SK-N-SH treated with all-trans-retinoic acid at 6 μM for 48 hours (cell line): ENCODE data around the gene HHAT.

Source experiments
- ARNTL ChIP-seq: fragments of 450-650 bp; formaldehyde crosslinking; IDR thresholded peaks from 2 replicates; pipeline ENCODE4 v1.5.0; 2020; ENCODE audit warnings: low read depth, mild to moderate bottlenecking, moderate library complexity, borderline replicate concordance
- RARB ChIP-seq: fragments of 250-450 bp; sonication (Bioruptor Pico); IDR thresholded peaks from 2 replicates; pipeline ENCODE4 v1.8.0; 2021; ENCODE audit warnings: mild to moderate bottlenecking, moderate library complexity
- SNAI2 ChIP-seq: fragments of 250-450 bp; sonication (Bioruptor Pico); IDR thresholded peaks from 2 replicates; pipeline ENCODE4 v1.5.0; 2020; ENCODE audit warnings: mild to moderate bottlenecking, moderate library complexity
- ZC3H10 ChIP-seq: fragments of 250-450 bp; sonication (Bioruptor Pico); IDR thresholded peaks from 2 replicates; pipeline ENCODE4 v1.5.1; 2021; ENCODE audit warnings: mild to moderate bottlenecking, moderate library complexity
- TF ChIP-seq, protein P1 (sequence below): fragments of 250-450 bp; sonication (Bioruptor Pico); IDR thresholded peaks from 2 replicates; pipeline ENCODE4 v1.5.1; 2020; ENCODE audit warnings: low read depth, mild to moderate bottlenecking, moderate library complexity
- TF ChIP-seq, protein P2 (sequence below): fragments of 250-450 bp; sonication (Bioruptor Pico); IDR thresholded peaks from 2 replicates; pipeline ENCODE4 v1.8.0; 2020; ENCODE audit warnings: mild to moderate bottlenecking, moderate library complexity, borderline replicate concordance

DNA sequence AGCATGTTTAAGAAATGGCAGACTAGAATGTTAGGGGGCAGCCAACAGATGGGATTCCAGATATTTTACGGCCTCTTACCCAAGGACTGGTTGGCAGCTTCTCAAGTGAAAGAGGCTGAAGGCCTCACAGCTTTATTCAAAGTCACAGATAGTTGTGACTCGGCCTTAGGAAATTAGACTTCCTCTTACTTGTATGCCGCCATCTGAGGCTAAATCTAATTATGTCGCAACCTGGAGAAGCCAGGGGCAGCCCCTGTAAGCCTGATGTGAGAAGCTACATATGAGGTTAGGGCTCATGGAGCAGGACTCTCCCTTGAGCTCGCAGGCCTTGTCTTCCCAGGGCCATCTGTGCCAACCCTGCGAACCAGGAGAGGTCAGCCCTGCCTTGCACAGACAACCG, 352.5 kb downstream of the HHAT start:
- TF ChIP-seq RARB (no peak), SNAI2 (CRISPR knock-in tag) (no peak), ARNTL (CRISPR knock-in tag) (no peak), ZC3H10 (CRISPR knock-in tag) (no peak)
- TF ChIP-seq, protein P1, sequence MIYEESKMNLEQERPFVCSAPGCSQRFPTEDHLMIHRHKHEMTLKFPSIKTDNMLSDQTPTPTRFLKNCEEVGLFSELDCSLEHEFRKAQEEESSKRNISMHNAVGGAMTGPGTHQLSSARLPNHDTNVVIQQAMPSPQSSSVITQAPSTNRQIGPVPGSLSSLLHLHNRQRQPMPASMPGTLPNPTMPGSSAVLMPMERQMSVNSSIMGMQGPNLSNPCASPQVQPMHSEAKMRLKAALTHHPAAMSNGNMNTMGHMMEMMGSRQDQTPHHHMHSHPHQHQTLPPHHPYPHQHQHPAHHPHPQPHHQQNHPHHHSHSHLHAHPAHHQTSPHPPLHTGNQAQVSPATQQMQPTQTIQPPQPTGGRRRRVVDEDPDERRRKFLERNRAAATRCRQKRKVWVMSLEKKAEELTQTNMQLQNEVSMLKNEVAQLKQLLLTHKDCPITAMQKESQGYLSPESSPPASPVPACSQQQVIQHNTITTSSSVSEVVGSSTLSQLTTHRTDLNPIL (CRISPR knock-in tag): no peak
- TF ChIP-seq, protein P2, sequence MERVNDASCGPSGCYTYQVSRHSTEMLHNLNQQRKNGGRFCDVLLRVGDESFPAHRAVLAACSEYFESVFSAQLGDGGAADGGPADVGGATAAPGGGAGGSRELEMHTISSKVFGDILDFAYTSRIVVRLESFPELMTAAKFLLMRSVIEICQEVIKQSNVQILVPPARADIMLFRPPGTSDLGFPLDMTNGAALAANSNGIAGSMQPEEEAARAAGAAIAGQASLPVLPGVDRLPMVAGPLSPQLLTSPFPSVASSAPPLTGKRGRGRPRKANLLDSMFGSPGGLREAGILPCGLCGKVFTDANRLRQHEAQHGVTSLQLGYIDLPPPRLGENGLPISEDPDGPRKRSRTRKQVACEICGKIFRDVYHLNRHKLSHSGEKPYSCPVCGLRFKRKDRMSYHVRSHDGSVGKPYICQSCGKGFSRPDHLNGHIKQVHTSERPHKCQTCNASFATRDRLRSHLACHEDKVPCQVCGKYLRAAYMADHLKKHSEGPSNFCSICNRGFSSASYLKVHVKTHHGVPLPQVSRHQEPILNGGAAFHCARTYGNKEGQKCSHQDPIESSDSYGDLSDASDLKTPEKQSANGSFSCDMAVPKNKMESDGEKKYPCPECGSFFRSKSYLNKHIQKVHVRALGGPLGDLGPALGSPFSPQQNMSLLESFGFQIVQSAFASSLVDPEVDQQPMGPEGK (CRISPR knock-in tag): no peak
